Common myeloid progenitor, CD34-positive (primary cell): ENCODE measurements around the gene PRICKLE1.

ENCODE experiments used
- CTCF ChIA-PET: fragments of 350-600 bp; sonication (Branson Sonifier 250); formaldehyde crosslinking; loops from one replicate; lab custom pipeline; 2021; ENCODE audit warnings: antibody characterized with exemption; lab: Charles Lee
- POLR2A ChIA-PET: fragments of 350-600 bp; sonication (Branson Sonifier 250); formaldehyde crosslinking; loops from one replicate; lab custom pipeline; 2021; ENCODE audit warnings: antibody characterized with exemption; lab: Charles Lee
- DNase-seq, 3 donors: peaks; one replicate each; pipeline versions ENCODE4 v3.0.0 to v3.0.0-alpha.2; 2013
- H3K27ac ChIP-seq, 2 experiments: 1 replicate in 1 of 2; 2 replicates in 1 of 2; pipeline ENCODE4 v1.7.0; 2013; ENCODE audit warnings: inconsistent platforms in 2 of 2, low read length in 2 of 2, mild to moderate bottlenecking in 2 of 2, low read depth in 1 of 2, moderate library complexity in 1 of 2; ENCODE audit not compliant: severe bottlenecking in 2 of 2, insufficient read depth in 1 of 2, poor library complexity in 1 of 2
- H3K27me3 ChIP-seq, 5 experiments: replicated peaks in 2 of 5; 1 replicate in 3 of 5; 2 replicates in 2 of 5; pipeline versions ENCODE4 v1.6.1 to v1.7.0; 2013; ENCODE audit warnings: low read length in 4 of 5, mild to moderate bottlenecking in 2 of 5, moderate library complexity in 2 of 5, inconsistent platforms in 1 of 5; ENCODE audit not compliant: insufficient read depth in 5 of 5, control insufficient read depth in 4 of 5
- H3K36me3 ChIP-seq, 4 experiments: 1 replicate in 2 of 4; 2 replicates in 2 of 4; pipeline versions ENCODE4 v1.6.1 to v1.7.0; 2013; ENCODE audit warnings: low read length in 3 of 4, control low read depth in 1 of 4, mild to moderate bottlenecking in 1 of 4; ENCODE audit not compliant: control insufficient read depth in 4 of 4, insufficient read depth in 4 of 4
- H3K4me1 ChIP-seq, 4 experiments: 1 replicate in 3 of 4; 2 replicates in 1 of 4; pipeline versions ENCODE4 v1.6.1 to v1.7.1; 2013; ENCODE audit warnings: low read length in 3 of 4, mild to moderate bottlenecking in 3 of 4, control low read depth in 1 of 4, inconsistent platforms in 1 of 4, moderate library complexity in 1 of 4; ENCODE audit not compliant: control insufficient read depth in 4 of 4, insufficient read depth in 4 of 4; ENCODE audit errors: control extremely low read depth in 1 of 4
- H3K4me3 ChIP-seq, 7 experiments: 1 replicate in 4 of 7; 2 replicates in 3 of 7; pipeline versions ENCODE4 v1.5.1 to v1.7.0; 2013; ENCODE audit warnings: mild to moderate bottlenecking in 7 of 7, low read length in 6 of 7, moderate library complexity in 6 of 7, inconsistent platforms in 2 of 7, low read depth in 2 of 7, control low read depth in 1 of 7; ENCODE audit not compliant: insufficient read depth in 4 of 7, control insufficient read depth in 1 of 7; ENCODE audit errors: extremely low read depth in 1 of 7
- H3K9me3 ChIP-seq, 5 experiments: 1 replicate in 4 of 5; 2 replicates in 1 of 5; pipeline versions ENCODE4 v1.6.1 to v1.7.1; 2013; ENCODE audit warnings: low read length in 4 of 5, mild to moderate bottlenecking in 2 of 5, inconsistent platforms in 1 of 5, low read depth in 1 of 5, moderate library complexity in 1 of 5; ENCODE audit not compliant: control insufficient read depth in 4 of 5, insufficient read depth in 2 of 5; ENCODE audit errors: control extremely low read depth in 1 of 5
- WGBS: methylation state at CpG from one replicate; pipeline ENCODE4 v1.1.5; 2013; ENCODE audit not compliant: insufficient coverage; 5-methylcytosine and 5-hydroxymethylcytosine counted together

PRICKLE1 gene

GRCh38 chr12:42475106-42475505 lies 114.4 kb downstream of the PRICKLE1 start:
- H3K27ac ChIP-seq = no peak overlapping the region
- peaks cover 3 to 4% (median 3%) of the 10 kb centered on the region in 4 experiments for H3K4me1 ChIP-seq
- no peak overlapping the region for H3K4me3 ChIP-seq
- H3K27me3 ChIP-seq = peaks cover 0 to 2% (median 0%) of the 10 kb centered on the region in 5 experiments
- H3K9me3 ChIP-seq = no peaks in the 10 kb centered on the region
- DNase-seq = no peak
- WGBS = 82% methylated on average over 3 of the region's 3 CpGs
- ChIA-PET CTCF (no interaction called here), POLR2A (no interaction called here)
- H3K36me3 ChIP-seq = no peaks in the 10 kb centered on the region

GRCh38 chr12:42474391-42474790 lies 115.2 kb downstream of the PRICKLE1 start:
- CTCF ChIA-PET = interaction anchor here (1.1 kb wide), 1 partner anchor 8 kb away, joined by 3 read pairs; no protein-coding TSS in a partner anchor
- DNase-seq = no peak
- peaks cover 0 to 2% (median 0%) of the 10 kb centered on the region in 5 experiments for H3K27me3 ChIP-seq
- H3K4me3 ChIP-seq = no peak overlapping the region
- no peak overlapping the region for H3K27ac ChIP-seq
- no CpG with 5 or more reads among the region's 2 CpGs for WGBS
- no peaks in the 10 kb centered on the region for H3K9me3 ChIP-seq
- no peaks in the 10 kb centered on the region for H3K36me3 ChIP-seq
- POLR2A ChIA-PET = no interaction called here
- H3K4me1 ChIP-seq = peaks cover 8 to 10% (median 9%) of the 10 kb centered on the region in 4 experiments

DNA sequence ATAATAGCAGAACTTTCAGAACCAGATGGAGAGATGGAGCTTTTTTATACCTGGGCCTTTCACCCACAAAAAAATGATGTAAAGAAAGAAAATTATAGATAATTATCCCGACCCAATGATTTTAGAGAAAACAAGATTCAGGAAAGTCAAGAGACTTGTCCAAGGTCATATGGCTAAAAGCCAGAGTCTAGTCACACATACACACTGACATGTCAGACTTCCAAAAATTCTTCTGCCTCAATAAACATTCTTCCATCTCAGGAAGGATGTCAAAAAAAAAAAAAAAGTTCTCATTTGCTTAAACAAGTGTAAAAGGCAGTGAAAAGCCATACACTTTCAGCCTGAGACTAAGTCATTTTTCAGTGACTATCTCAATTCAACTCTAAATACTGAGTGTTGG lies 116.0 kb downstream of the PRICKLE1 start:
- peaks cover 12 to 19% (median 18%) of the 10 kb centered on the region in 4 experiments for H3K4me1 ChIP-seq

DNA sequence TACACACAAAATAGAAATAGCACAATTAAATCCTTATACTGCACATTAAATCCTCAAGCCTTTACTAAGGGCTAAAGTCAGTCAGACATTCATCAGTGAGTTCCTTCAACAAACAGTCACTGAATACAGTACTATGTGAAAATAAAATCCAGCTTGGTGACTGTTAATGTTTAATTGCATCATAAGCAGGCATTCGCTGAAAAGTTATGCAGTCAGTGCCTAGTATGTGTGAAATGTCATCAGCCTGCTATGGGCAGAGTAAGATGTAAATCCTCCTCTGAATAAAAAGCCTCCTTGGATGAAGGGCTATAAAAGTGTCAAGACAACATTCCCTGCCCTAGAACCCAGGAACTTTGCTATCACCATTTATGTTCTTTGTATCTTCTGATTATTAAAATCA lies 116.4 kb downstream of the PRICKLE1 start:
- no peak overlapping the region for H3K4me3 ChIP-seq
- POLR2A ChIA-PET = no interaction called here
- CTCF ChIA-PET = interaction anchor here (1.1 to 2.1 kb wide), 2 partner anchors 9 to 10 kb away, joined by 3 to 6 read pairs; no protein-coding TSS in a partner anchor
- H3K27me3 ChIP-seq = no peaks in the 10 kb centered on the region
- no peaks in the 10 kb centered on the region for H3K9me3 ChIP-seq
- DNase-seq = no peak
- H3K36me3 ChIP-seq = no peaks in the 10 kb centered on the region
- H3K27ac ChIP-seq = no peak overlapping the region
- no CpG with 5 or more reads among the region's 1 CpG for WGBS
- peaks cover 15 to 23% (median 22%) of the 10 kb centered on the region in 4 experiments for H3K4me1 ChIP-seq

More for the DNA sequence above, 116.0 kb downstream of the PRICKLE1 start:
- H3K27me3 ChIP-seq = no peaks in the 10 kb centered on the region
- H3K9me3 ChIP-seq = no peaks in the 10 kb centered on the region
- DNase-seq = no peak
- POLR2A ChIA-PET = no interaction called here
- CTCF ChIA-PET = interaction anchor here (1.1 kb wide), 1 partner anchor 9 kb away, joined by 3 read pairs; no protein-coding TSS in a partner anchor
- H3K4me3 ChIP-seq = no peak overlapping the region
- no peaks in the 10 kb centered on the region for H3K36me3 ChIP-seq
- no peak overlapping the region for H3K27ac ChIP-seq
- no CpG with 5 or more reads among the region's 1 CpG for WGBS

GRCh38 chr12:42472376-42472775 lies 117.2 kb downstream of the PRICKLE1 start:
- no peaks in the 10 kb centered on the region for H3K27me3 ChIP-seq
- POLR2A ChIA-PET = no interaction called here

GRCh38 chr12:42469355-42470175 lies 120.0 kb downstream of the PRICKLE1 start:
- CTCF ChIA-PET = interaction anchor here (0.8 to 3.5 kb wide), 7 partner anchors 10 to 142 kb away, joined by 3 to 19 read pairs (median 3); no protein-coding TSS in a partner anchor
- H3K27ac ChIP-seq = no peak overlapping the region
- DNase-seq = peak; percentile 47 to 86 (median 79)

More at GRCh38 chr12:42472376-42472775, 117.2 kb downstream of the PRICKLE1 start:
- Histone ChIP-seq H3K36me3 (no peaks in the 10 kb centered on the region), H3K4me3 (no peak overlapping the region), H3K9me3 (no peaks in the 10 kb centered on the region), H3K27ac (no peak overlapping the region), H3K4me1 (peaks cover 20 to 30% (median 26%) of the 10 kb centered on the region in 4 experiments)
- WGBS = 89% methylated on average over 2 of the region's 3 CpGs
- CTCF ChIA-PET = interaction anchor here (2.1 kb wide), 1 partner anchor 11 kb away, joined by 6 read pairs; no protein-coding TSS in a partner anchor
- DNase-seq = no peak

More at GRCh38 chr12:42469355-42470175, 120.0 kb downstream of the PRICKLE1 start:
- Histone ChIP-seq H3K4me1 (peaks cover 20 to 30% (median 26%) of the 10 kb centered on the region in 4 experiments), H3K9me3 (no peaks in the 10 kb centered on the region), H3K36me3 (peaks cover 5 to 12% (median 8%) of the 10 kb centered on the region in 4 experiments), H3K27me3 (no peaks in the 10 kb centered on the region), H3K4me3 (peak overlapping the region; percentile 26 to 82 (median 61))
- WGBS = 27% methylated on average over 3 of the region's 7 CpGs
- POLR2A ChIA-PET = no interaction called here
